Gastroesophageal sphincter (tissue), 3 donors: Measurements from ENCODE around the gene LRRC26.

ENCODE experiments used
- CTCF ChIP-seq, 4 experiments: fragments of 200-600 bp in 2 of 4; fragments of 450-650 bp in 2 of 4; sonication (generic) in 1 of 4; IDR thresholded peaks; one replicate each; pipeline ENCODE4 v1.5.1; 2017 to 2019; ENCODE audit warnings: antibody characterized with exemption in 4 of 4, mild to moderate bottlenecking in 2 of 4, moderate library complexity in 2 of 4
- EP300 ChIP-seq: sonication (generic); formaldehyde crosslinking; IDR thresholded peaks from one replicate; pipeline ENCODE4 v1.6.1; 2017; ENCODE audit warnings: antibody characterized with exemption, mild to moderate bottlenecking
- POLR2AphosphoS5 ChIP-seq: sonication (generic); formaldehyde crosslinking; IDR thresholded peaks from one replicate; pipeline ENCODE4 v1.6.1; 2017; ENCODE audit warnings: antibody characterized with exemption

- no peak for TF ChIP-seq POLR2AphosphoS5
- TF ChIP-seq CTCF (IDR thresholded peaks at IDR 0.05) = no peak
- TF ChIP-seq EP300 = no peak
These were observed 21.6 kb downstream of the LRRC26 start for GRCh38 chr9:137148242-137148641.
